Calu3 (cell line): ENCODE measurements around the gene SMARCD1. TPM values are rescaled to one million over a fixed set of nuclear protein-coding genes. Genes with fewer than 3 reads are reported as not detected.

Experiments
- BruUV-seq: library from RNA; stranded (reverse); fragments of 400-500 nt; replicated peaks from 2 replicates; lab custom pipeline; 2021; lab: Mats Ljungman, UMichigan
- CTCF ChIA-PET: fragments of 300-600 bp; sonication (Branson Sonifier 250); formaldehyde crosslinking; loops from one replicate; lab custom pipeline; 2022; ENCODE audit warnings: antibody characterized with exemption; lab: Charles Lee
- DNase-seq: peaks from one replicate; pipeline ENCODE4 v3.0.0; 2022
- H3K27ac Mint-ChIP-seq: one replicate; pipeline ENCODE4 v1.8.0; 2022; ENCODE audit warnings: mixed read lengths; ENCODE audit not compliant: unreplicated experiment
- H3K27me3 Mint-ChIP-seq: one replicate; pipeline ENCODE4 v1.8.0; 2022; ENCODE audit warnings: mixed read lengths; ENCODE audit not compliant: unreplicated experiment
- H3K36me3 Mint-ChIP-seq: one replicate; pipeline ENCODE4 v1.8.0; 2022; ENCODE audit warnings: mild to moderate bottlenecking, moderate library complexity, mixed read lengths; ENCODE audit not compliant: insufficient read depth, unreplicated experiment
- H3K4me1 Mint-ChIP-seq: one replicate; pipeline ENCODE4 v1.8.0; 2022; ENCODE audit warnings: mild to moderate bottlenecking, low read depth, mixed read lengths; ENCODE audit not compliant: unreplicated experiment
- H3K4me3 Mint-ChIP-seq: one replicate; pipeline ENCODE4 v1.8.0; 2022; ENCODE audit warnings: mild to moderate bottlenecking, low read depth, moderate library complexity, mixed read lengths; ENCODE audit not compliant: unreplicated experiment
- H3K9me3 Mint-ChIP-seq: one replicate; pipeline ENCODE4 v1.8.0; 2022; ENCODE audit warnings: low read depth, mixed read lengths; ENCODE audit not compliant: unreplicated experiment
- CTCF ChIP-seq: fragments of 200-600 bp; IDR thresholded peaks from one replicate; pipeline ENCODE4 v1.8.0; 2022; ENCODE audit warnings: antibody characterized with exemption; ENCODE audit not compliant: unreplicated experiment
- intact Hi-C: fragments of 100-400 bp; cut with micrococcal nuclease; formaldehyde crosslinking; loops from one replicate; pipeline ENCODE4 v1.10.0; 2022; ENCODE audit not compliant: unreplicated experiment
- total RNA-seq: library from RNA; stranded (reverse); gene quantifications from 2 replicates; pipeline ENCODE4 v1.2.3, GENCODE V29; 2022

The SMARCD1 gene
- total RNA-seq, 1 experiment from 2014 or later: 36.9 TPM

GRCh38 chr12:50104417-50105366 is 19.6 kb downstream of the SMARCD1 start:
- CTCF ChIA-PET: interaction anchor here (0.6 to 1.6 kb wide), 5 partner anchors 13 to 68 kb away, joined by 3 to 6 read pairs (median 5); partner anchors contain the start of gene SMARCD1
- peaks cover 24% of the 10 kb centered on the region for H3K27me3 Mint-ChIP-seq
- H3K27ac Mint-ChIP-seq: no peak overlapping the region
- DNase-seq: no peak
- H3K36me3 Mint-ChIP-seq: peaks cover 8% of the 10 kb centered on the region
- BruUV-seq: no TSS peak
- intact Hi-C loops: no loop called here
- H3K4me3 Mint-ChIP-seq: no peak overlapping the region
- peaks cover 11% of the 10 kb centered on the region for H3K4me1 Mint-ChIP-seq
- no peaks in the 10 kb centered on the region for H3K9me3 Mint-ChIP-seq
- no peak for TF ChIP-seq CTCF

GRCh38 chr12:50105913-50106450 is 20.8 kb downstream of the SMARCD1 start:
- no peak overlapping the region for H3K27ac Mint-ChIP-seq

GRCh38 chr12:50106907-50107306 is 21.8 kb downstream of the SMARCD1 start:
- Mint-ChIP-seq H3K27me3 (peaks cover 24% of the 10 kb centered on the region), H3K36me3 (peaks cover 8% of the 10 kb centered on the region), H3K9me3 (no peaks in the 10 kb centered on the region), H3K4me1 (peaks cover 22% of the 10 kb centered on the region), H3K27ac (no peak overlapping the region), H3K4me3 (no peak overlapping the region)
- TF ChIP-seq CTCF: no peak
- no TSS peak for BruUV-seq
- CTCF ChIA-PET: no interaction called here
- intact Hi-C loops: no loop called here
- no peak for DNase-seq

More at GRCh38 chr12:50105913-50106450, 20.8 kb downstream of the SMARCD1 start:
- peaks cover 4% of the 10 kb centered on the region for H3K36me3 Mint-ChIP-seq
- TF ChIP-seq CTCF: no peak
- H3K27me3 Mint-ChIP-seq: peaks cover 24% of the 10 kb centered on the region
- CTCF ChIA-PET: interaction anchor here (0.6 kb wide), 1 partner anchor 67 kb away, joined by 3 read pairs; no protein-coding TSS in a partner anchor
- no peaks in the 10 kb centered on the region for H3K9me3 Mint-ChIP-seq
- no TSS peak for BruUV-seq
- H3K4me3 Mint-ChIP-seq: no peak overlapping the region
- no peak for DNase-seq
- intact Hi-C loops: no loop called here
- peaks cover 22% of the 10 kb centered on the region for H3K4me1 Mint-ChIP-seq

- CTCF ChIA-PET: no interaction called here
- no TSS peak for BruUV-seq
- no peak for TF ChIP-seq CTCF
Measured at GRCh38 chr12:50107416-50108268, 22.5 kb downstream of the SMARCD1 start.

More at GRCh38 chr12:50107416-50108268, 22.5 kb downstream of the SMARCD1 start:
- no peaks in the 10 kb centered on the region for H3K9me3 Mint-ChIP-seq
- no peak overlapping the region for H3K4me3 Mint-ChIP-seq
- H3K4me1 Mint-ChIP-seq: peaks cover 22% of the 10 kb centered on the region
- no peak for DNase-seq
- intact Hi-C loops: no loop called here
- peaks cover 24% of the 10 kb centered on the region for H3K27me3 Mint-ChIP-seq
- no peak overlapping the region for H3K27ac Mint-ChIP-seq
- peaks cover 16% of the 10 kb centered on the region for H3K36me3 Mint-ChIP-seq
